Activated CD4-positive, alpha-beta T cell treated with anti-CD3 and anti-CD28 coated beads, Interleukin-2, amount 10 ng/mL, durations not matched to agents 7 days and 5 days (primary cell): ENCODE measurements around the gene UGT8. TPM values are rescaled to one million over a fixed set of nuclear protein-coding genes. Genes with fewer than 3 reads are reported as not detected.

Source experiments
- CTCF ChIA-PET: fragments of 350-600 bp; sonication (Branson Sonifier 250); formaldehyde crosslinking; loops from one replicate; lab custom pipeline; 2021; ENCODE audit warnings: antibody characterized with exemption; lab: Charles Lee
- POLR2A ChIA-PET: fragments of 350-600 bp; sonication (Branson Sonifier 250); formaldehyde crosslinking; loops from one replicate; lab custom pipeline; 2021; ENCODE audit warnings: antibody characterized with exemption; lab: Charles Lee
- DNase-seq: peaks from one replicate; pipeline ENCODE4 v3.0.0-alpha.2; 2020
- H3K27ac Mint-ChIP-seq: one replicate; pipeline ENCODE4 v1.8.0; 2021; ENCODE audit warnings: mild to moderate bottlenecking, moderate library complexity, mixed read lengths
- H3K27me3 Mint-ChIP-seq: one replicate; pipeline ENCODE4 v1.8.0; 2021; ENCODE audit warnings: mixed read lengths
- H3K36me3 Mint-ChIP-seq: one replicate; pipeline ENCODE4 v1.8.0; 2021; ENCODE audit warnings: low read depth, mixed read lengths
- H3K4me1 Mint-ChIP-seq: one replicate; pipeline ENCODE4 v1.8.0; 2021; ENCODE audit warnings: mixed read lengths
- H3K4me3 Mint-ChIP-seq: one replicate; pipeline ENCODE4 v1.8.0; 2021; ENCODE audit warnings: mild to moderate bottlenecking, moderate library complexity, mixed read lengths
- H3K9me3 Mint-ChIP-seq: one replicate; pipeline ENCODE4 v1.8.0; 2021; ENCODE audit warnings: mixed read lengths
- total RNA-seq, 2 experiments: library from RNA; stranded (reverse); gene quantifications; one replicate each; pipeline ENCODE4 v1.2.3, GENCODE V29; 2021

The UGT8 gene
- total RNA-seq, 2 experiments from 2014 or later: 0.12 to 0.19 TPM

GRCh38 chr4:114677346-114677979, 78.9 kb downstream of the UGT8 start:
- Mint-ChIP-seq H3K4me3 (no peak overlapping the region), H3K27me3 (peaks cover 6% of the 10 kb centered on the region), H3K4me1 (no peaks in the 10 kb centered on the region), H3K36me3 (no peaks in the 10 kb centered on the region), H3K9me3 (no peaks in the 10 kb centered on the region), H3K27ac (no peak overlapping the region)
- DNase-seq: no peak
- CTCF ChIA-PET: no interaction called here
- POLR2A ChIA-PET: no interaction called here

- no peak for DNase-seq
- no peak overlapping the region for H3K4me3 Mint-ChIP-seq
- peaks cover 14% of the 10 kb centered on the region for H3K27me3 Mint-ChIP-seq
- ChIA-PET POLR2A (no interaction called here), CTCF (no interaction called here)
- no peak overlapping the region for H3K27ac Mint-ChIP-seq
- H3K36me3 Mint-ChIP-seq: no peaks in the 10 kb centered on the region
- no peaks in the 10 kb centered on the region for H3K9me3 Mint-ChIP-seq
- no peaks in the 10 kb centered on the region for H3K4me1 Mint-ChIP-seq
Observed at GRCh38 chr4:114684462-114684861, 85.9 kb downstream of the UGT8 start.

GRCh38 chr4:114688059-114688458, 89.5 kb downstream of the UGT8 start:
- POLR2A ChIA-PET: no interaction called here
- peaks cover 4% of the 10 kb centered on the region for H3K4me1 Mint-ChIP-seq
- no peaks in the 10 kb centered on the region for H3K9me3 Mint-ChIP-seq
- CTCF ChIA-PET: no interaction called here
- no peak for DNase-seq
- H3K27ac Mint-ChIP-seq: no peak overlapping the region
- no peaks in the 10 kb centered on the region for H3K36me3 Mint-ChIP-seq
- H3K27me3 Mint-ChIP-seq: peaks cover 18% of the 10 kb centered on the region
- H3K4me3 Mint-ChIP-seq: no peak overlapping the region

- H3K4me1 Mint-ChIP-seq: peaks cover 4% of the 10 kb centered on the region
- ChIA-PET POLR2A (no interaction called here), CTCF (interaction anchor here (0.6 kb wide), 1 partner anchor 500 kb away, joined by 3 read pairs; no protein-coding TSS in a partner anchor)
- no peak for DNase-seq
- H3K4me3 Mint-ChIP-seq: no peak overlapping the region
- no peaks in the 10 kb centered on the region for H3K36me3 Mint-ChIP-seq
- peaks cover 13% of the 10 kb centered on the region for H3K27me3 Mint-ChIP-seq
- no peak overlapping the region for H3K27ac Mint-ChIP-seq
- no peaks in the 10 kb centered on the region for H3K9me3 Mint-ChIP-seq
Observed at GRCh38 chr4:114690571-114690970, 92.0 kb downstream of the UGT8 start.

GRCh38 chr4:114691865-114692264, 93.3 kb downstream of the UGT8 start:
- CTCF ChIA-PET: no interaction called here
- peaks cover 12% of the 10 kb centered on the region for H3K27me3 Mint-ChIP-seq
- no peak for DNase-seq
- POLR2A ChIA-PET: no interaction called here
- no peaks in the 10 kb centered on the region for H3K36me3 Mint-ChIP-seq
- H3K4me1 Mint-ChIP-seq: peaks cover 4% of the 10 kb centered on the region
- no peaks in the 10 kb centered on the region for H3K9me3 Mint-ChIP-seq
- no peak overlapping the region for H3K4me3 Mint-ChIP-seq
- no peak overlapping the region for H3K27ac Mint-ChIP-seq

- DNase-seq: no peak
- Mint-ChIP-seq H3K27me3 (peaks cover 12% of the 10 kb centered on the region), H3K4me3 (no peak overlapping the region), H3K27ac (no peak overlapping the region), H3K9me3 (no peaks in the 10 kb centered on the region), H3K4me1 (peaks cover 4% of the 10 kb centered on the region), H3K36me3 (no peaks in the 10 kb centered on the region)
- POLR2A ChIA-PET: no interaction called here
- CTCF ChIA-PET: no interaction called here
Observed at GRCh38 chr4:114692958-114693357, 94.4 kb downstream of the UGT8 start.

GRCh38 chr4:114694770-114695169, 96.2 kb downstream of the UGT8 start:
- POLR2A ChIA-PET: no interaction called here
- no peak for DNase-seq
- H3K4me3 Mint-ChIP-seq: no peak overlapping the region

GRCh38 chr4:114698231-114698630, 99.6 kb downstream of the UGT8 start:
- H3K9me3 Mint-ChIP-seq: no peaks in the 10 kb centered on the region
- ChIA-PET POLR2A (no interaction called here), CTCF (interaction anchor here (1.0 kb wide), 1 partner anchor 310 kb away, joined by 3 read pairs; no protein-coding TSS in a partner anchor)
- no peaks in the 10 kb centered on the region for H3K4me1 Mint-ChIP-seq
- no peaks in the 10 kb centered on the region for H3K36me3 Mint-ChIP-seq
- DNase-seq: no peak
- H3K27me3 Mint-ChIP-seq: peaks cover 6% of the 10 kb centered on the region
- H3K4me3 Mint-ChIP-seq: no peak overlapping the region
- H3K27ac Mint-ChIP-seq: no peak overlapping the region

More at GRCh38 chr4:114694770-114695169, 96.2 kb downstream of the UGT8 start:
- Mint-ChIP-seq H3K27ac (no peak overlapping the region), H3K4me1 (peaks cover 4% of the 10 kb centered on the region), H3K9me3 (no peaks in the 10 kb centered on the region), H3K27me3 (peaks cover 9% of the 10 kb centered on the region), H3K36me3 (no peaks in the 10 kb centered on the region)
- CTCF ChIA-PET: no interaction called here

GRCh38 chr4:114701491-114701890, 102.9 kb downstream of the UGT8 start:
- Mint-ChIP-seq H3K36me3 (no peaks in the 10 kb centered on the region), H3K4me1 (no peaks in the 10 kb centered on the region), H3K4me3 (no peak overlapping the region), H3K27ac (no peak overlapping the region), H3K27me3 (peaks cover 4% of the 10 kb centered on the region), H3K9me3 (no peaks in the 10 kb centered on the region)
- ChIA-PET POLR2A (no interaction called here), CTCF (no interaction called here)
- DNase-seq: no peak

GRCh38 chr4:114717432-114717831, 118.8 kb downstream of the UGT8 start:
- POLR2A ChIA-PET: no interaction called here

GRCh38 chr4:114725066-114725465, 126.5 kb downstream of the UGT8 start:
- CTCF ChIA-PET: no interaction called here
- H3K4me1 Mint-ChIP-seq: no peaks in the 10 kb centered on the region
- no peak overlapping the region for H3K4me3 Mint-ChIP-seq
- H3K36me3 Mint-ChIP-seq: no peaks in the 10 kb centered on the region
- no peaks in the 10 kb centered on the region for H3K27me3 Mint-ChIP-seq
- no peak for DNase-seq
- POLR2A ChIA-PET: no interaction called here
- no peak overlapping the region for H3K27ac Mint-ChIP-seq
- no peaks in the 10 kb centered on the region for H3K9me3 Mint-ChIP-seq

More at GRCh38 chr4:114717432-114717831, 118.8 kb downstream of the UGT8 start:
- Mint-ChIP-seq H3K27ac (no peak overlapping the region), H3K4me3 (no peak overlapping the region), H3K27me3 (peaks cover 2% of the 10 kb centered on the region), H3K9me3 (no peaks in the 10 kb centered on the region), H3K36me3 (no peaks in the 10 kb centered on the region), H3K4me1 (no peaks in the 10 kb centered on the region)
- DNase-seq: no peak
- CTCF ChIA-PET: interaction anchor here (1.0 kb wide), 1 partner anchor 35 kb away, joined by 3 read pairs; no protein-coding TSS in a partner anchor

GRCh38 chr4:114727461-114727860, 128.9 kb downstream of the UGT8 start:
- no peak for DNase-seq
- Mint-ChIP-seq H3K27ac (no peak overlapping the region), H3K27me3 (no peaks in the 10 kb centered on the region), H3K4me3 (no peak overlapping the region), H3K4me1 (no peaks in the 10 kb centered on the region), H3K36me3 (no peaks in the 10 kb centered on the region), H3K9me3 (no peaks in the 10 kb centered on the region)
- ChIA-PET CTCF (no interaction called here), POLR2A (no interaction called here)
